Measurements from ENCODE around the gene PAIP2B. TPM values are rescaled to one million over a fixed set of nuclear protein-coding genes. Genes with fewer than 3 reads are reported as not detected.

The PAIP2B gene
- total and polyA plus RNA-seq, 2 donors (not counting 1 experiment from before 2014, with no cell fraction given) = 0.22 to 1.2 TPM

DNA sequence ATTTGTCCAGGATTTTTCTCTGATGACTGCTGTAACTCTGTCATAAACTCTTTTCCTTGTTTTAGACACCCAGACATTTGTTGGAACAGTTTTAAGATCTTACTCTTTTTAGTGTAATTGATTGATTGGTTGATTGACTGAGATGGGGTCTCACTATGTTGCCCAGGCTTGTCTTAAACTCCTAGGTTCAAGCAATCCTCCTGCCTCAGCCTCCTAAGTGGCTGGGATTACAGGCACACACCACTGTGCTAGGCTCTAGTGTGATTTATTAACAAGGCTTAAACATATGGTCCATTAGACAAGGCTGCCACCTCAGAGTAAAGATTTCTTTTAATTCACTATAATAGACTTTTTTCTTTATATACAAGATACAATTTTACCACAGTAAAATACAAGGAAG, 2.0 kb downstream of the PAIP2B start:
- Histone ChIP-seq H3K4me2 (ENCODE audit: extremely low read depth, insufficient read depth, low read length) (no peak overlapping the region), H3K9me3 (ENCODE audit: control insufficient read depth, insufficient read depth, low read depth, low read length) (no peaks in the 10 kb centered on the region), H3K9ac (ENCODE audit: insufficient read depth, low read length) (no peak overlapping the region), H3K79me2 (ENCODE audit: control insufficient read depth, insufficient read depth, low read length) (no peaks in the 10 kb centered on the region), H3K27ac (ENCODE audit: insufficient read depth, low read length) (no peak overlapping the region), H3K4me3 (replicated peaks in 1 of 4; ENCODE audit: control extremely low read depth in 1 of 4, insufficient read depth in 1 of 4, low read depth in 3 of 4, low read length in 4 of 4) (no peak overlapping the region), H3K27me3 (ENCODE audit: control insufficient read depth, insufficient read depth, low read length) (peaks cover 8% of the 10 kb centered on the region), H2AFZ (ENCODE audit: low read length) (no peak overlapping the region), H3K36me3 (ENCODE audit: control insufficient read depth, insufficient read depth, low read length) (no peaks in the 10 kb centered on the region), H4K20me1 (ENCODE audit: control insufficient read depth, extremely low read depth, insufficient read depth, low read length) (no peaks in the 10 kb centered on the region), H3K4me1 (ENCODE audit: control insufficient read depth, extremely low read depth, insufficient read depth, low read length) (no peaks in the 10 kb centered on the region)
- DNase-seq (ENCODE audit: low read depth in 2 of 2) = no peak
- TF ChIP-seq EZH2 (IDR thresholded peaks at IDR 0.05; ENCODE audit: low read length, missing control alignments) = no peak
- no peak for TF ChIP-seq CTCF (conservative IDR thresholded peaks at IDR 0.05 in 1 of 2, IDR thresholded peaks at IDR 0.05 in 1 of 2; ENCODE audit: low read depth in 1 of 2, low read length in 2 of 2)

- TF ChIP-seq EZH2 (IDR thresholded peaks at IDR 0.05; ENCODE audit: low read length, missing control alignments) (no peak), CTCF (conservative IDR thresholded peaks at IDR 0.05 in 1 of 2, IDR thresholded peaks at IDR 0.05 in 1 of 2; ENCODE audit: low read depth in 1 of 2, low read length in 2 of 2) (no peak)
These were observed 2.4 kb downstream of the PAIP2B start for GRCh38 chr2:71224457-71224856.

DNA sequence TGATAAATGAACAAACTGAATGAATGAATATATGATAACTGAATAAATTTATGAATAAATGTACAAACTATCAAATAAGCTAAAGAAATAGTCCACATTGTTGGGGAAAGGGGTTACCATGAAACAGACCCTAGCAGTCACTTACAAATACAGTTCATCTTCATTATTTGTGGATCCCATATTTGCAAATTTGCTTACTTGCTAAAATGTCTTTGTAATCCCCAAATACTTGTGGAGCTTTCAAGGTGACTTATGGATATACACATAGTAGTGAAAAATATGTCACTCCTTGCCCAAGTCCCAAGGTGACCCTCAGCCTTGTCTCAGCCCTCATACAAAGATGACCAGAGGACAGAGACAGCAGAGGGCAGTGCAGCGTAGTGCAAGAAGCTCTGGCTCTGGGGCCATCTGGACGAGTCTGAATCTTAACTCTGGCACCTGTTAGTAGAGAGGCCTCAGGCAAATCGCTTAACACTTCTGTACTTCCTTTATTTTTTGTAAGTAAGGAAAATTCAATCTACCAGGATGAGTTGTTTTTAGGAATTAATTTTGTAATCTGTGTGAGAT, 3.1 kb downstream of the PAIP2B start:
- Histone ChIP-seq H3K4me1 (ENCODE audit: control insufficient read depth, extremely low read depth, insufficient read depth, low read length) (no peaks in the 10 kb centered on the region), H3K79me2 (ENCODE audit: control insufficient read depth, insufficient read depth, low read length) (no peaks in the 10 kb centered on the region), H3K4me3 (replicated peaks in 1 of 4; ENCODE audit: control extremely low read depth in 1 of 4, insufficient read depth in 1 of 4, low read depth in 3 of 4, low read length in 4 of 4) (no peak overlapping the region), H3K27me3 (ENCODE audit: control insufficient read depth, insufficient read depth, low read length) (peaks cover 8% of the 10 kb centered on the region), H3K9me3 (ENCODE audit: control insufficient read depth, insufficient read depth, low read depth, low read length) (no peaks in the 10 kb centered on the region), H4K20me1 (ENCODE audit: control insufficient read depth, extremely low read depth, insufficient read depth, low read length) (no peaks in the 10 kb centered on the region), H3K4me2 (ENCODE audit: extremely low read depth, insufficient read depth, low read length) (no peak overlapping the region), H2AFZ (ENCODE audit: low read length) (no peak overlapping the region), H3K27ac (ENCODE audit: insufficient read depth, low read length) (no peak overlapping the region), H3K9ac (ENCODE audit: insufficient read depth, low read length) (no peak overlapping the region), H3K36me3 (ENCODE audit: control insufficient read depth, insufficient read depth, low read length) (no peaks in the 10 kb centered on the region)
- peak; percentile 18 to 28 for TF ChIP-seq CTCF (conservative IDR thresholded peaks at IDR 0.05 in 1 of 2, IDR thresholded peaks at IDR 0.05 in 1 of 2; ENCODE audit: low read depth in 1 of 2, low read length in 2 of 2)
- no peak for TF ChIP-seq EZH2 (IDR thresholded peaks at IDR 0.05; ENCODE audit: low read length, missing control alignments)
- peak; percentile 27 to 36 for DNase-seq (ENCODE audit: low read depth in 2 of 2)

More at GRCh38 chr2:71224457-71224856, 2.4 kb downstream of the PAIP2B start:
- no peaks in the 10 kb centered on the region for H3K36me3 ChIP-seq (ENCODE audit: control insufficient read depth, insufficient read depth, low read length)
- H3K27ac ChIP-seq (ENCODE audit: insufficient read depth, low read length) = no peak overlapping the region
- H3K9ac ChIP-seq (ENCODE audit: insufficient read depth, low read length) = no peak overlapping the region
- no peak overlapping the region for H3K4me2 ChIP-seq (ENCODE audit: extremely low read depth, insufficient read depth, low read length)
- DNase-seq (ENCODE audit: low read depth in 2 of 2) = no peak
- H2AFZ ChIP-seq (ENCODE audit: low read length) = no peak overlapping the region
- no peaks in the 10 kb centered on the region for H4K20me1 ChIP-seq (ENCODE audit: control insufficient read depth, extremely low read depth, insufficient read depth, low read length)
- H3K79me2 ChIP-seq (ENCODE audit: control insufficient read depth, insufficient read depth, low read length) = no peaks in the 10 kb centered on the region
- peaks cover 8% of the 10 kb centered on the region for H3K27me3 ChIP-seq (ENCODE audit: control insufficient read depth, insufficient read depth, low read length)
- no peak overlapping the region for H3K4me3 ChIP-seq (replicated peaks in 1 of 4; ENCODE audit: control extremely low read depth in 1 of 4, insufficient read depth in 1 of 4, low read depth in 3 of 4, low read length in 4 of 4)
- H3K4me1 ChIP-seq (ENCODE audit: control insufficient read depth, extremely low read depth, insufficient read depth, low read length) = no peaks in the 10 kb centered on the region
- H3K9me3 ChIP-seq (ENCODE audit: control insufficient read depth, insufficient read depth, low read depth, low read length) = no peaks in the 10 kb centered on the region

Measured in fibroblast of lung (primary cell).